HepG2 (cell line): ENCODE data around the gene GNA14. TPM values are rescaled to one million over a fixed set of nuclear protein-coding genes. Genes with fewer than 3 reads are reported as not detected.

ENCODE experiments used
- ATAC-seq: fragments of 200-7000 bp; cut with Tn5 transposase; 3 replicates; pipeline ENCODE4 v1.9.1; 2020; ENCODE audit warnings: mild to moderate bottlenecking, moderate library complexity
- BruUV-seq: library from RNA; stranded (reverse); fragments of 400-500 nt; replicated peaks from 2 replicates; lab custom pipeline; 2021; lab: Mats Ljungman, UMichigan
- CTCF ChIA-PET: fragments of 300-600 bp; formaldehyde crosslinking; extraction: SDS; loops from one replicate; lab custom pipeline; 2021; ENCODE audit warnings: low total read pairs, inconsistent platforms, low intra/inter-chr PET ratio; lab: Yijun Ruan, JAX
- POLR2A ChIA-PET: fragments of 350-600 bp; sonication (Branson Sonifier 250); formaldehyde crosslinking; loops from one replicate; lab custom pipeline; 2020; ENCODE audit warnings: antibody characterized with exemption, inconsistent platforms; lab: Yijun Ruan, JAX
- DNase-seq: peaks from one replicate; pipeline ENCODE4 v3.0.0-alpha.2; 2015; ENCODE audit warnings: low spot score
- FAIRE-seq: peaks from 3 replicates; lab custom pipeline; 2011; peaks lifted over from hg19 to GRCh38; lab: Jason Lieb, UNC
- H2AFZ ChIP-seq: one replicate; pipeline ENCODE4 v1.6.1; 2011; ENCODE audit warnings: low read length, inconsistent platforms
- H3K27ac ChIP-seq: fragments of 300-600 bp; 3 replicates; pipeline ENCODE4 v1.8.0; 2011; ENCODE audit warnings: mixed run types, mild to moderate bottlenecking, mixed read lengths, low read length, inconsistent platforms; ENCODE audit not compliant: insufficient read depth; ENCODE audit errors: extremely low read length
- H3K27me3 ChIP-seq, 2 experiments: fragments of 200-600 bp in 1 of 2; 2 replicates in 1 of 2; 3 replicates in 1 of 2; pipeline versions ENCODE4 v1.6.0 to v1.8.0; 2011; ENCODE audit warnings: low read length in 2 of 2, mild to moderate bottlenecking in 2 of 2, moderate library complexity in 2 of 2, inconsistent platforms in 1 of 2; ENCODE audit not compliant: insufficient read depth in 2 of 2, control insufficient read depth in 1 of 2
- H3K36me3 ChIP-seq, 2 experiments: fragments of 200-600 bp in 1 of 2; replicated peaks in 1 of 2; 2 replicates in 1 of 2; 3 replicates in 1 of 2; pipeline versions ENCODE4 v1.5.1 to v1.8.0; 2011; ENCODE audit warnings: low read length in 2 of 2, inconsistent platforms in 1 of 2; ENCODE audit not compliant: insufficient read depth in 2 of 2, control insufficient read depth in 1 of 2
- H3K4me1 ChIP-seq: 2 replicates; pipeline ENCODE4 v1.5.1; 2012; ENCODE audit warnings: low read length, inconsistent platforms; ENCODE audit not compliant: insufficient read depth
- H3K4me2 ChIP-seq: 2 replicates; pipeline ENCODE4 v1.6.0; 2011; ENCODE audit warnings: low read depth, low read length, inconsistent platforms
- H3K4me3 ChIP-seq, 3 experiments: fragments of 200-600 bp in 1 of 3; sonication (generic), shearing (Covaris generic) in 1 of 3; replicated peaks in 1 of 3; 2 replicates each; pipeline ENCODE4 v1.5.1; 2011 to 2016; ENCODE audit warnings: low read length in 3 of 3, inconsistent platforms in 2 of 3, low read depth in 2 of 3, mild to moderate bottlenecking in 2 of 3, control low read depth in 1 of 3, mixed read lengths in 1 of 3; ENCODE audit not compliant: insufficient read depth in 1 of 3
- H3K79me2 ChIP-seq: one replicate; pipeline ENCODE4 v1.6.1; 2011; ENCODE audit warnings: low read length, inconsistent platforms; ENCODE audit not compliant: insufficient read depth
- H3K9ac ChIP-seq: 2 replicates; pipeline ENCODE4 v1.6.0; 2011; ENCODE audit warnings: mild to moderate bottlenecking, low read depth, low read length, inconsistent platforms; ENCODE audit not compliant: insufficient read depth
- H3K9me3 ChIP-seq: 2 replicates; pipeline ENCODE4 v1.5.1; 2012; ENCODE audit warnings: mild to moderate bottlenecking, low read length
- H4K20me1 ChIP-seq: 2 replicates; pipeline ENCODE4 v1.6.0; 2011; ENCODE audit warnings: inconsistent platforms, mild to moderate bottlenecking, low read length, moderate library complexity; ENCODE audit not compliant: insufficient read depth
- ASH2L ChIP-seq: fragments of 300-600, 200-600 bp; sonication (generic); IDR thresholded peaks from 2 replicates; pipeline ENCODE4 v1.7.0; 2017; ENCODE audit warnings: low read depth, mild to moderate bottlenecking, moderate library complexity, mixed read lengths, low read length; ENCODE audit not compliant: insufficient read length
- BRF2 ChIP-seq: sonication (generic); formaldehyde crosslinking; IDR thresholded peaks from 2 replicates; pipeline ENCODE4 v1.8.1; 2022; ENCODE audit warnings: mild to moderate bottlenecking, missing genetic modification reagents
- CEBPB ChIP-seq: IDR thresholded peaks from 2 replicates; pipeline ENCODE4 v1.6.1; 2011; ENCODE audit warnings: low read depth, low read length, improper control_type of control experiment, borderline replicate concordance
- HOXA9 ChIP-seq: sonication (generic); formaldehyde crosslinking; IDR thresholded peaks from 2 replicates; pipeline ENCODE4 v1.8.1; 2022; ENCODE audit warnings: missing genetic modification reagents, mild to moderate bottlenecking, moderate library complexity, borderline replicate concordance
- TBL1XR1 ChIP-seq: fragments of 150-350 bp; IDR thresholded peaks from 2 replicates; pipeline ENCODE4 v1.6.1; 2014; ENCODE audit warnings: borderline replicate concordance, low read length; ENCODE audit not compliant: partially characterized antibody
- TBX2 ChIP-seq: sonication (generic); formaldehyde crosslinking; IDR thresholded peaks from 2 replicates; pipeline ENCODE4 v1.5.0; 2020; ENCODE audit warnings: missing genetic modification reagents, mild to moderate bottlenecking, borderline replicate concordance
- TP53 ChIP-seq: sonication (generic); formaldehyde crosslinking; conservative IDR thresholded peaks from 2 replicates; pipeline ENCODE4 v1.4.0; 2020; ENCODE audit warnings: missing genetic modification reagents
- ZBTB10 ChIP-seq: sonication (generic); formaldehyde crosslinking; IDR thresholded peaks from 2 replicates; pipeline ENCODE4 v1.4.0; 2020; ENCODE audit warnings: missing genetic modification reagents, borderline replicate concordance
- ZBTB4 ChIP-seq: sonication (generic); formaldehyde crosslinking; IDR thresholded peaks from 2 replicates; pipeline ENCODE4 v1.4.0; 2020; ENCODE audit warnings: missing genetic modification reagents, mild to moderate bottlenecking, borderline replicate concordance
- ZBTB42 ChIP-seq: sonication (generic); formaldehyde crosslinking; IDR thresholded peaks from 2 replicates; pipeline ENCODE4 v1.5.0; 2020; ENCODE audit warnings: mild to moderate bottlenecking, missing genetic modification reagents
- ZNF737 ChIP-seq: sonication (generic); formaldehyde crosslinking; IDR thresholded peaks from 2 replicates; pipeline ENCODE4 v1.5.0; 2020; ENCODE audit warnings: missing genetic modification reagents, mild to moderate bottlenecking, borderline replicate concordance
- ZNF780A ChIP-seq: sonication (generic); formaldehyde crosslinking; IDR thresholded peaks from 2 replicates; pipeline ENCODE4 v1.8.0; 2022; ENCODE audit warnings: mild to moderate bottlenecking, missing genetic modification reagents, moderate library complexity
- ZSCAN25 ChIP-seq: sonication (generic); formaldehyde crosslinking; IDR thresholded peaks from 2 replicates; pipeline ENCODE4 v1.8.0; 2022; ENCODE audit warnings: mild to moderate bottlenecking, missing genetic modification reagents
- WGBS: methylation state at CpG from one replicate; pipeline ENCODE4 v1.1.6; 2017; ENCODE audit warnings: low lambda C conversion rate; 5-methylcytosine and 5-hydroxymethylcytosine counted together
- in situ Hi-C: cut with HindIII; loops from 2 replicates; pipeline ENCODE4 v1.10.0; 2017; ENCODE audit warnings: low pct_unique_long_range_greater_than_20kb; ENCODE audit not compliant: extremely low pct_ligation_motif_present
- intact Hi-C: fragments of 100-400 bp; cut with micrococcal nuclease; formaldehyde crosslinking; loops from one replicate; pipeline ENCODE4 v1.10.0; 2022; ENCODE audit not compliant: unreplicated experiment
- polyA plus RNA-seq, 8 experiments: library from polyadenylated mRNA; depleted of rRNA in 3 of 8; stranded (reverse) in 7 of 8; unstranded in 1 of 8; fragments of >200 nt; fragmentation: Illumina TruSeq in 4 of 8; extraction: Trizol in 4 of 8; gene quantifications; 2 replicates each; pipeline versions ENCODE4 v1.2.1 to v1.2.3, GENCODE V29; 2011 to 2016; ENCODE audit warnings: low read depth in 4 of 8, missing spikeins in 1 of 8, mixed read lengths in 1 of 8; ENCODE audit not compliant: insufficient read depth in 1 of 8
- total RNA-seq, 5 experiments: library from RNA; depleted of rRNA; stranded (reverse); fragments of >200 nt; fragmentation: Illumina TruSeq; extraction: Trizol; gene quantifications; 2 replicates each; pipeline ENCODE4 v1.2.3, GENCODE V29; 2016; ENCODE audit warnings: low read depth in 1 of 5

GNA14 gene
- total and polyA plus RNA-seq, 2 of the 13 experiments (the other 11 are each of a cell fraction or from before 2014, with no cell fraction given), result not detected

DNA sequence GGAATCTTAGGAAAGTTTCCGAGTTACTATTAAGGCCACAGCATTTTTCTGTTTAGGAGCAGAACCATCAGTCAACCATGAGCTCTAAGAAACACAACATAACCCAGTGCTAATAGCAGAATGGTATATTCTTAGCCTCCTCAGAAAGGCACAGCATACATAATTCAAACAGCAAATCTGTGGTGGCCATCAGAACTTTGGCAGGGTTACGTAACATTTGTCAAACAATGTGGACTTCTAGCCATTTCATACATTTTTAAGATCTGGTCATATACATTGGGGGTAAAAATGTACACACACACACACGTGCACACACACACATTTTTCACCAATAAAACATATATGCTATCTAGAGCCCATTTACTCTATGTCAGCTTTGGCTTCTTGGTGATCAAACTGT lies 225.2 kb downstream of the GNA14 start:
- BruUV-seq, result no TSS peak
- POLR2A ChIA-PET, result no interaction called here
- no peaks in the 10 kb centered on the region for H3K9me3 ChIP-seq

GRCh38 chr9:77421506-77422265 lies 226.4 kb downstream of the GNA14 start:
- H3K4me2 ChIP-seq, result no peak overlapping the region
- in situ Hi-C loops, result no loop called here
- CTCF ChIA-PET, result no interaction called here

More for the DNA sequence above, 225.2 kb downstream of the GNA14 start:
- FAIRE-seq, result no peak
- Histone ChIP-seq H4K20me1 (no peaks in the 10 kb centered on the region), H3K4me2 (no peak overlapping the region), H3K27ac (no peak overlapping the region), H2AFZ (no peak overlapping the region), H3K79me2 (no peaks in the 10 kb centered on the region), H3K36me3 (no peaks in the 10 kb centered on the region), H3K4me1 (no peaks in the 10 kb centered on the region), H3K27me3 (no peaks in the 10 kb centered on the region), H3K9ac (no peak overlapping the region), H3K4me3 (no peak overlapping the region)
- in situ Hi-C loops (no loop called here), intact Hi-C loops (no loop called here)
- 96% methylated on average over 3 of the region's 3 CpGs for WGBS
- TF ChIP-seq TP53 (CRISPR knock-in tag), result no peak
- no peak for TF ChIP-seq ASH2L
- no peak for TF ChIP-seq BRF2 (CRISPR knock-in tag)
- no peak for TF ChIP-seq TBL1XR1
- TF ChIP-seq ZSCAN25 (CRISPR knock-in tag), result no peak
- TF ChIP-seq CEBPB, result peak; percentile 54; the same call in 1 of the 2 replicates
- no peak for TF ChIP-seq ZNF780A (CRISPR knock-in tag)
- no peak for TF ChIP-seq HOXA9 (CRISPR knock-in tag)
- TF ChIP-seq TBX2, result no peak
- CTCF ChIA-PET, result no interaction called here
- ATAC-seq, result no peak
- no peak for DNase-seq

More at GRCh38 chr9:77421506-77422265, 226.4 kb downstream of the GNA14 start:
- Histone ChIP-seq H3K4me1 (no peaks in the 10 kb centered on the region), H2AFZ (no peak overlapping the region), H3K4me3 (no peak overlapping the region), H3K36me3 (no peaks in the 10 kb centered on the region), H4K20me1 (no peaks in the 10 kb centered on the region), H3K9ac (no peak overlapping the region), H3K9me3 (no peaks in the 10 kb centered on the region), H3K79me2 (no peaks in the 10 kb centered on the region), H3K27ac (no peak overlapping the region), H3K27me3 (no peaks in the 10 kb centered on the region)
- ATAC-seq, result no peak
- WGBS, result 96% methylated on average over 10 of the region's 10 CpGs
- BruUV-seq, result no TSS peak
- intact Hi-C loops, result no loop called here
- FAIRE-seq, result no peak
- POLR2A ChIA-PET, result no interaction called here
- no peak for DNase-seq
- no peak for TF ChIP-seq ZBTB42 (CRISPR knock-in tag)
- TF ChIP-seq ZNF737 (CRISPR knock-in tag), result no peak
- TF ChIP-seq ZBTB4 (CRISPR knock-in tag), result no peak
- TF ChIP-seq ZBTB10 (CRISPR knock-in tag), result no peak
